A549 (cell line): ENCODE data around the gene BABAM2.

ENCODE experiments used
- BHLHE40 ChIP-seq: IDR thresholded peaks from 2 replicates; pipeline ENCODE4 v1.6.1; 2012; ENCODE audit warnings: low read depth, low read length, inconsistent platforms
- CHD2 ChIP-seq: fragments of 150-350 bp; IDR thresholded peaks from 2 replicates; pipeline ENCODE4 v1.6.1; 2014; ENCODE audit warnings: low read length; ENCODE audit not compliant: partially characterized antibody
- CTCF ChIP-seq: fragments of >200 bp; sonication (Bioruptor Twin); formaldehyde crosslinking; IDR thresholded peaks from 3 replicates; pipeline ENCODE4 v1.5.1; 2016
- EHMT2 ChIP-seq: fragments of 200-600 bp; sonication (generic); IDR thresholded peaks from 2 replicates; pipeline ENCODE4 v1.6.1; 2016; ENCODE audit warnings: antibody characterized with exemption, low read depth, mild to moderate bottlenecking, moderate library complexity
- EP300 ChIP-seq, 2 experiments: fragments of >200 bp; sonication (Bioruptor Twin); formaldehyde crosslinking; IDR thresholded peaks; 2 replicates in 1 of 2; 3 replicates in 1 of 2; pipeline ENCODE4 v1.6.1; 2016 to 2017
- JUN ChIP-seq, 2 experiments: fragments of >200 bp; sonication (Bioruptor Twin); formaldehyde crosslinking; IDR thresholded peaks; 2 replicates in 1 of 2; 3 replicates in 1 of 2; pipeline ENCODE4 v1.6.1; 2016 to 2017
- MAZ ChIP-seq: fragments of 150-350 bp; IDR thresholded peaks from 2 replicates; pipeline ENCODE4 v1.6.1; 2014; ENCODE audit warnings: antibody characterized with exemption, low read depth, low read length, borderline replicate concordance
- MYC ChIP-seq: IDR thresholded peaks from 2 replicates; pipeline ENCODE4 v1.6.1; 2012; ENCODE audit warnings: mild to moderate bottlenecking, inconsistent platforms, low read length, improper control_type of control experiment, borderline replicate concordance
- POLR2A ChIP-seq: IDR thresholded peaks from 2 replicates; pipeline ENCODE4 v1.6.1; 2012; ENCODE audit warnings: mild to moderate bottlenecking, low read length
- RAD21 ChIP-seq, 2 experiments: fragments of >200 bp in 1 of 2; sonication (Bioruptor Twin) in 1 of 2; formaldehyde crosslinking in 1 of 2; IDR thresholded peaks in 1 of 2; conservative IDR thresholded peaks in 1 of 2; 2 replicates in 1 of 2; 3 replicates in 1 of 2; pipeline ENCODE4 v1.6.1; 2012 to 2018; ENCODE audit warnings: inconsistent platforms in 1 of 2
- RFX5 ChIP-seq: fragments of 450-650 bp; IDR thresholded peaks from 2 replicates; pipeline ENCODE4 v1.7.1; 2014; ENCODE audit warnings: antibody characterized with exemption, mild to moderate bottlenecking, moderate library complexity
- TF ChIP-seq, protein P1 (sequence below): IDR thresholded peaks from 2 replicates; pipeline ENCODE4 v1.6.1; 2012

GRCh38 chr2:28367667-28368356 is 477.3 kb downstream of the BABAM2 start:
- no peak for TF ChIP-seq CTCF
- TF ChIP-seq, protein P1, sequence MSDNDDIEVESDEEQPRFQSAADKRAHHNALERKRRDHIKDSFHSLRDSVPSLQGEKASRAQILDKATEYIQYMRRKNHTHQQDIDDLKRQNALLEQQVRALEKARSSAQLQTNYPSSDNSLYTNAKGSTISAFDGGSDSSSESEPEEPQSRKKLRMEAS: no peak
- TF ChIP-seq CHD2: no peak
- TF ChIP-seq JUN (IDR thresholded peaks at IDR 0.05): no peak
- no peak for TF ChIP-seq RFX5
- TF ChIP-seq POLR2A: no peak
- TF ChIP-seq EP300 (IDR thresholded peaks at IDR 0.05): no peak
- TF ChIP-seq MAZ: no peak
- no peak for TF ChIP-seq RAD21 (conservative IDR thresholded peaks at IDR 0.05 in 1 of 2, IDR thresholded peaks at IDR 0.05 in 1 of 2)
- no peak for TF ChIP-seq EHMT2
- TF ChIP-seq MYC: no peak
- no peak for TF ChIP-seq BHLHE40
